NOMO-1 treated with dmso at 0.1 percent for 144 hours (cell line): Measurements from ENCODE around the gene EXOC3.

Source experiments
- DNase-seq: peaks from one replicate; lab custom pipeline; 2025; ENCODE audit not compliant: unreplicated experiment; lab: John Stamatoyannopoulos, UW

EXOC3 gene

DNA sequence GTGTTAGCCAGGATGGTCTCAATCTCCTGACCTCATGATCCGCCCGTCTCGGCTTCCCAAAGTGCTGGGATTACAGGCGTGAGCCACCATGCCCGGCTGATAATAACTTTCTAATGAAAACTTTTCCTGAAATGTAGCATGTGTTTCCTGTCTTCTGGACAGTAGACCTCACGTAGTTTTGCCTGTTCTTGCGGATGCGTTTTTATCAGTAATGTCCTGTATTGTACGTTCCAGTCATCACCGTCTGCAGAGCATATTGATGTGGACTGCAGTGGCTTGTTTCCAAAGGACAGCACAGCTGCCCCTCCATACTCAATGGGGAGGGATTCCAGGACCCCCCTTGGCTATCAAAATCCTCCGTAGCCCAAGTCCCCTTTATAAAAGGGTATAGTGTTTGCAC, 12.8 kb downstream of the EXOC3 start:
- no peak for DNase-seq

DNA sequence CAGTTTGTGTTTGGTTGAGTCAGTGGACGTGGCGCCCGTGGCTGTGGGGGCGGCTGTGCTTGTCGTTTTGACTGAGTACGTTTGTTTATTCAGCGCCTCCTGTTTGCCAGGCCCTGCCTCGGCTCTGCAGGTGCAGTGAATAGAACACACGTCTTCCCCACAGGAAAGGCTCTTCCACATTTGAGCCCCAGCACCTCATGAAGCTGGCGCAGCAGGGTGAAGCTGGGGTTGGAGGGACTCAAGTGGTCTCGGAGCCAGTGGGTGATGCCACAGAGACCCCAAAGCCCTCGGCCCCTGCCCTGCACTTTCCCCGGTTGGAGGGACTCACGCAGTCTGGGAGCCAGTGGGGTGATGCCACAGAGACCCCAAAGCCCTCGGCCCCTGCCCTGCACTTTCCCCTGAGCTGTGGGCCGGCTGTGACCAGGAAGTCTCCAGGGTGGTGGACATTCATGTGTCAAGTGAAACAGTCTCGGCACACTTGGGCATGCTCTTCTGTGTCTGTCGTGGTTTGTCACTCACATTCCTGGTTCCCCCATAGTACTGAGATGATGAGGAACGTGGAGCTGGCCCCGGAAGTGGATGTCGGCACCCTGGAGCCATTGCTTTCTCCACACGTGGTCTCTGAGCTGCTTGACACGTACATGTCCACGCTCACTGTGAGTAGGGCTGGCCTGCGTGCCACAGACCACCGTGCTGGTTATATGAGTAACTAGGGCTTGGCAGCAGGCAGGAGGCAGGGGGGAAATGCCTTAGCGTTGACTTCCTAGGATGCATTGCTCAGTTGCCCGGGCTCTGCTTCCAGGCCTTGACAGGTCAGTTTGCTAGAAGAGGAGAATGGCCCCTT, 13.6 kb downstream of the EXOC3 start:
- DNase-seq: no peak

DNA sequence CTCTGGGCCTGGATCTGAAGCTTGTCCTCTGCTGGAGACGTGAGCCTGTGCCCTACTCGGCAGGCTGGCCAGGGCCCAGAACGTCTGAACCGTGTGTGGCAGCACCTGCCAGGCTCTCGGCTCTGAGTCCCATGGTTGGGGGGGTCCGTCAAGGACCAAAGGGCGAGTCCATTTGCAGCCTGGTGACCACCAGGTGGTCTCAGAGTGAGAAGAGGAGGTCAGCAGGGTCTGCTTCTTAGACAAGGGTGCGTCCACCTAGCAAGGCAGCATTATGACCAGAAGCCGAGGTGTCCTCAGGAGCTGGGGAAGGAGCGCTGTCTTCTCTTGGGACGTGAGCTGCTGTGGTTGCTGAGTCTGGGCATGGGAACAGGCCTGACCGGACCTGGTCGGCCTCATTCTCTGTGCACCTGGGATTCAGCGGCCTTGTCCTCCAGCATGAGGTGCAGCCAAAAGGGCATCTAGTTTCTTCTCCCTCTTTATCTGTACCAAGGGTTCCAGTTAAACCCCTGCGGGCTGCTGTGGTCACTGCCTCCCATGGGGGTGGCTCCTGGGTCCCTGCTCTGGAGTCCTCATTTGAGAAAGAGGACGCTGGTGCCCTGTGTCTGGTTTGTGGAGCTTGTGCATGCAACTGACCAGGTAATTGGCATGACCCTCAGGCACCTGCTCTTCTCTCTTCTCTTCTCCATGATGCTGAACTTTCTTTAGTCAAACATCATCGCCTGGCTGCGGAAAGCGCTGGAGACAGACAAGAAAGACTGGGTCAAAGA, 14.4 kb downstream of the EXOC3 start:
- DNase-seq: no peak

DNA sequence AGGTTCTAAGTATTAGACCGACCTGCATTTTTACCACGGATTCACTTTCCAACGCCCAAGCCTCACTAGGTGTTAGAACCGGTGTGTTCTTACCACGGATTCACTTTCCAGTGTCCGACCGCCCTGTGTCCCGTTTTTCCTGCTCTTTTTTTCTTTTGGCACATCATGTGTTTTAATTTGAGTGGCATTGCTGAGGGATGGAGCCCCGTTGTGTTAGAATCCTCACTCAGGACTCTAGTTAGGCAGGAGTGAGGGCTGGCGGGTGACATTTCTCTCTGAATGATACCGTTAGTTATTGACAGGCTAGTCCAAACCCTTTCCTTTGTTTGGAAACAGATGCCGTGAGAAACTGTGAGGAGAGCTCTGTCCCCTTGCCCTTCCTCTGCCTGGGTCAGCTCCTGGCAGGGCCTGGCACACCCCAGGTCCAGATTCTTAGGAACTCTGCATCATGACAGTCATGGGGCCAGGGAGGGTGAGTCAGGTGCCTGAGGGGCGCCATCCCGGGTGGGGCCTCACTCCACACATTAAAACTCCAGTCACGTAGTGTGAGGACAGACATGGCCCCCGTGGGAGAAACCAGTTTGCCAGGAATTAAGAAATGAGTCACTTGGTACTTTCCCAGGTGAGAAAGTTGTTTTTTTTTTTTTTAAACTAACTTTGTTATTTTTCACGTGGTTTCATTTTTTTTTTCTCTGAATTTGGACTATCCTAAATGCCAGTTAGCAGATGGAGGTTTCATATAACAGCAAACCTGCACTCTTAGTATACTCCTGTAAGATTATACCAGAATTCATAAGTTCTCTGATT, 15.8 kb downstream of the EXOC3 start:
- DNase-seq: no peak

DNA sequence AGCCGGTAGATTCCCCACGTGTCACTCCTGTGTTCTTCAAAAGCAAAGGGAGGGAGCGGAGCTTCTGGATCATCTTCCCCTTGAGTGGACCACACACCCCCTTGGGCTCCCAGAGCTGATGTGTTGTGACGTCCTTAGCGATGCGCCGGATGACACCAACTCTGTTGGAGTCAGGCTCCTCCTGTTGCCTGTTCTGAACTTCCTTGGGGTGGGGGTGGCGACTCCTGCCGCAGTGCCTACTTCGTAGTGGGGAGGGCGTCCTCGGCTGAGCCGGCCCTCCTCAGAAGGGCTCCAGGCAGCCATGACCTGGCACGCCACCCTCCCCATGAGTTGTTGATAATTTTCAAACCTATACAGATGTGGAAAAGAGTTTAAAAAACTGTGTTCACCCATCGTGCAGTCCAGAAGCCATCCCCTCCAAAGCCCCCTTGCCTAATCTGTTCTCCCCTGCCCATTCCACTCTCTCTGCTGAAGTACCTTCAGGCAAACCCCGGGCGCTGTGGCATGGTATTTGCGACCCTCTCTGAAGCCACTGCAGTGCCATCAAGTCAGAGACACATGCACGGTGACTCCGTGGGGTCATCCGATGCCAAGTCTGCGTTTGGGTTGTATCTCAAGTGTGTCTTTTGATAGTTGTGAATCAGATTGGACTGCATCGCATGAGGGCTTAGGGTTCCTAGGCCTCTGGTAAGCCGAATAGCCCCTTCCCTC, 16.7 kb downstream of the EXOC3 start:
- no peak for DNase-seq

DNA sequence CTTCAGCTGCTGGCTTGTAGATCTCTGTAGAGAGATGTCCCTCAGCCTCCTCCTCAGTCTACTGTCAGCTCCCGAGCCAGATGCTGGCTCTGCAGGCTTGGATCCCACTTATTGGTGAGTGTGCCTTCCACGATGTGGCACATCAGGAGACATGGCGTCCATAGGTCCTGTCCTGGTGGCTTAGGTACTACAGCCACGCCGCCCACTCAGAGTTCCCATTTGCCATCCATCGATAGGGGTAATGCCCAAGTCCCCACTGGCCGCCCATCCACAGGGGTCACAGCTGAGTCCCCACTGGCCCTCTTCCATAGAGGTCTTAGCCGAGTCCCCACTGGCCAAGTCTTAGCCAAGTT, 17.3 kb downstream of the EXOC3 start:
- no peak for DNase-seq

DNA sequence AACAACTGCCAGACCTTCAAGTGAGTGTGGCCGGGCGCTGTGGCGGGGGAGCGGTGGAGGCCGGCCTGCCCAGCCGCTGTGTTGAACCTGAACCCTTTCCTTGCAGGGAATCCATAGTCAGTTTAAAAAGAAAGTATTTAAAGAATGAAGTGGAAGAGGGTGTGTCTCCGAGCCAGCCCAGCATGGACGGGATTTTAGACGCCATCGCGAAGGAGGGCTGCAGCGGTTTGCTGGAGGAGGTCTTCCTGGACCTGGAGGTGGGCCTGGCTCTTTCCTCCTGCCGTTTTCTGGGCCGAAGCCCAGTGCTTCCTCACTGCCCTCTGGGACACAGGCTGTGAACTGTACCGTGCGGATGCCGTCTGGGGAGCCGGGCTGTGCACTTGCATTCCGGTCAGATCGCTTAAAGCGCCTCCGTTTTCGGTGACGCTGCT, 19.1 kb downstream of the EXOC3 start:
- no peak for DNase-seq

DNA sequence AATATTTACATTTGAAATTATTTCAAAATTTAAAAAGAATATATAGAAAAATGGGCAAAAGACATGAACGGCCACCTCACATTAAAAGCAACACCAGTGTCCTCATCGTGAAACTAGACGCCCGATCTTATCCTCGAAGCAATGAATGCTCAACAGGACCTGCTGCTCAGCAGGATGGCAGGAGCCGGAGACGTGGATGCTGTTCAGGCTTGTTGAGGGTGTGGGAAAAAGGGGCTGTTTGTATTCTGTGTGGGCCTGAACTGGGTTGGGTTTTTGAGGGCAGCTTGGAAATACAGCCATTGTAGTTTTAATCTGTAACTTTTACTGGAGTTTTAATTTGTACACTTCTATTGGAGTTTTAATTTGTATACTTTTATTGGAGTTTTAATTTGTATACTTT, 20.3 kb downstream of the EXOC3 start:
- DNase-seq: no peak

DNA sequence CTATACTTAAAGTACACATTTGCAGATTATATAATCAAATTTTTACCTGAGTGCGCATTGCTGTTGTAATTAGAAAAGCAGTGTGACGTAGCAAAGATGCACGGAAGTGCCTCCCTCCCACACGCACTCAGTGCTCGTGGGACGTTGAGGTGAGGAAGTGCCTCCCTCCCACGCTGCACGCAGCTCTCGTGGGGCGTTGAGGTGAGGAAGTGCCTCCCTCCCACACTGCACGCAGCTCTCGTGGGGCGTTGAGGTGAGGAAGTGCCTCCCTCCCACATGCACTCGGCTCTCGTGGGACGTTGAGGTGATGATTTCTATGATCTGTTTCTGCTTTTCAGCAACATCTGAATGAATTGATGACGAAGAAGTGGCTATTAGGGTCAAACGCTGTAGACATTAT, 21.0 kb downstream of the EXOC3 start:
- no peak for DNase-seq

DNA sequence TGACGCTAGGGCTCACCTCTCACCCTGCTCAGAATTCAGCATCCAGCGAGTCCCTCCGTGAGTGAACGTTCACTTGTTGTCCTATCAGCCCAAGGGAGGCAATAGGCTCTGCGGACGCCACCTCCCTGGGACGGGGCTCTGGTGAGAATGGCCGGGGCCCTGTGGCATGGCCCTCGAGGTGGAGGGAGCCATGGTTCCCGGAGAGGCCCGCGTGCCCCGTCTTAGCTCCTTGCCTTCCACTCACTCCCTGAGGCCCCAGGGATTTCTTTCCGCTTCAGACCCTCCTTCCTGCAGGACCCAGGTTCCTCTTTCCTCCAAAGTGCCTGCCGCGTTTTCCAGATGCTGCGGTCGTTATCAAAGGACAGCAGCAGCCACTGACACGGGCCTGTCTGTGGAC, 21.5 kb downstream of the EXOC3 start:
- DNase-seq: no peak

DNA sequence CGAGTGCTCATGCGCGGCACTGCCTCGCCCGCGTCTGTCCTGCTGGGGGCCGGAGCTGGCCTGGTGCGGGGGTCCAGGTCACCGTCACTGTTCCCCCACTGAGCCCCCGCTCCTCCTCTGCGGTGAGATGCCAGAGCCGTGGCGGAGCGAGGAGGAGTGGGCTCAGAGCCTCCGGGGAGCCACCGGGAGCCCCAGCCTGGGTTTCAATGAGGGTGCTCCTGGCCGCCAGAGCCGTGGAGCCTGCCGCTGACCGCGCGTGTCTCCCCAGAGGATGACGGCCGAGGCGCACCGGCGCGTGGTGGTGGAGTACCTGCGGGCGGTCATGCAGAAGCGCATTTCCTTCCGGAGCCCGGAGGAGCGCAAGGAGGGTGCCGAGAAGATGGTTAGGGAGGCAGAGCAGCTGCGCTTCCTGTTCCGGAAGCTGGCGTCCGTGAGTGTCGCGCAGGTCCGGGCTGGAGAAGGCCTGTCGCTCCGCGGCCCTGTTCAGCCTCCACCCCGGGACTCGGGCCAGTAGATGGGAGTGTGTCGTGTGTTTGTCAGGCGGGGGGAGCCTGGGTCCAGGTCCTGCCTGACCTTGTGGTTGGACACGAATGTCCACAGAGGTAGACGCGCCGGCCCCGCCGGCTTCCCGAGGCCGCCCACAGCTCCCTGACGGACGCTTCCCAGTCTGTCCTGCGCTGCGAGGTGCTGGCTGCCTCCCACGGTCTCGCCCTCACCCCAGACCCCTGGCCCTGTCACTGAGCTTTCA, 22.0 kb downstream of the EXOC3 start:
- DNase-seq: no peak

DNA sequence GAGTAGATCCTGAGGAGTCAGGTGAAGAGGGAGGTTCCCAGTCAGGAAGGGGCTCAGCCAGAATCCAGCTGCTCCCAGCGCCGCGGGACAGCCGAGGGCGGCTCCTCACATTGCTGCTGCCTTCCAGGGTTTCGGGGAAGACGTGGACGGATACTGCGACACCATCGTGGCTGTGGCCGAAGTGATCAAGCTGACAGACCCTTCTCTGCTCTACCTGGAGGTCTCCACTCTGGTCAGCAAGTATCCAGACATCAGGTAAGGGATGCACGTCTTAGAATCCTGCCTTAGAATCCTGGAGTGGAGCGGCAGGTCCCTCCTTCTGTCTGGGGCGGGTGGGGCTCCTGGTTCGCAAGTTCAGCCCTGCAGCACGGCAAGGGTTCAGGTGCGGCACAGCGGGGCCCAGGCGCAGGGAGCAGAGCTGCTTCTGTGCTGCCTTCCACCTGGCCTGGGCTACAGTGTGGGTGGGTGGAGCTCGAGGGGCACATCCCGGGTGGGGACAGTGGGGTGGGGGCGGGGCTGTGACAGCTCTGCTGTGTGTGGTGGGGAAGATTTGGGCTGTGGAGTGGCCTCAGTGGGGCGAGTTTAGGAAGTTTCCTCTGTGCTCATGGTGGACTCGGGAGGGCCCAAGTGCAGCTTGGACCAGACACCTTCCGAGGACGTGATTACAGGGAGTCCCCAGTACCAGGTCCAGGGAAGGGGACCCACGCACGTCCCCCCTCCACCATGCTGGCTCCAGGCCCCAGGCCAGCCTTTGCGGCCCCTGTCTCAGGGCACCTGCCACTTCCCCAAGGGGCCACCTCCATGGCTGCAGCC, 22.8 kb downstream of the EXOC3 start:
- no peak for DNase-seq

DNA sequence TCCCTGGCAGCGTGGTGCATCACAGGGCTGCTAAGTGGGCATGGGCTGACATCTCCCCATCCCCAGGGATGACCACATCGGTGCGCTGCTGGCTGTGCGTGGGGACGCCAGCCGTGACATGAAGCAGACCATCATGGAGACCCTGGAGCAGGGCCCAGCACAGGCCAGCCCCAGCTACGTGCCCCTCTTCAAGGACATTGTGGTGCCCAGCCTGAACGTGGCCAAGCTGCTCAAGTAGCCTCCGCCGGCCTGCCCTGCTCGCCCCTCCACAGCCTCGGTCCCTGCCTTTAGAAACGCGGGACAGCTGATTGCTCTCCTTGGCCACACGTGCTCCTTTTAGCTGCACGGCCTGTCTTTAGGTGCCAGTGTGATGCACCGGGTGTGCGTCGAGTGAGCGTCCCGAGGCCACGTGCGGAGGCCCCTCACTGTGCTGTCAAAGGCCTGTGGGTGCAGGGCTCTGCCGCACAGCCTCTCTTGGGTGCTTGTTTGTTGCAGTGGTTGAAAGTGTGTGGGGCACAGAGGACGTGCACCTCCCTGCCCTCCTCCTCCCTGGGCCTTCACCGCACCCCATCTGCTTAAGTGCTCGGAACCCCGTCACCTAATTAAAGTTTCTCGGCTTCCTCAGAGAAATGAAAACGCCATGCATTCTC, 23.8 kb downstream of the EXOC3 start:
- DNase-seq: no peak

DNA sequence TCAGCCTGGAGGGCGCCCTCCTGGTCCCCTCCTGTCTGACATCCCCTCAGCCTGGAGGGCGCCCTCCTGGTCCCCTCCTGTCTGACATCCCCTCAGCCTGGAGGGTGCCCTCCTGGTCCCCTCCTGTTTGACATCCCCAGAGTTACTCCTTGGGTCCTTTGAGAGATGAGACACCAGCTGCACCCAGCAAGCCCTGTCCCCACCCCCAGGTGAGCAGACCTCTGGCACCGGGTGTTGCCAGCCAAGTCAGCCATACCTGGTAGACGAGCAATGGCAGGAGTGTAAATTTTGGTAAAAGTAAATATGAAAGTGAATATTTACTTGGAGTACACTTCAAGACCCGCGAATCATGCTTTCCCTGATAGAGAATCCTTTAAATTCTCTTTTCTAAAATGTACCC, 25.4 kb downstream of the EXOC3 start:
- no peak for DNase-seq

DNA sequence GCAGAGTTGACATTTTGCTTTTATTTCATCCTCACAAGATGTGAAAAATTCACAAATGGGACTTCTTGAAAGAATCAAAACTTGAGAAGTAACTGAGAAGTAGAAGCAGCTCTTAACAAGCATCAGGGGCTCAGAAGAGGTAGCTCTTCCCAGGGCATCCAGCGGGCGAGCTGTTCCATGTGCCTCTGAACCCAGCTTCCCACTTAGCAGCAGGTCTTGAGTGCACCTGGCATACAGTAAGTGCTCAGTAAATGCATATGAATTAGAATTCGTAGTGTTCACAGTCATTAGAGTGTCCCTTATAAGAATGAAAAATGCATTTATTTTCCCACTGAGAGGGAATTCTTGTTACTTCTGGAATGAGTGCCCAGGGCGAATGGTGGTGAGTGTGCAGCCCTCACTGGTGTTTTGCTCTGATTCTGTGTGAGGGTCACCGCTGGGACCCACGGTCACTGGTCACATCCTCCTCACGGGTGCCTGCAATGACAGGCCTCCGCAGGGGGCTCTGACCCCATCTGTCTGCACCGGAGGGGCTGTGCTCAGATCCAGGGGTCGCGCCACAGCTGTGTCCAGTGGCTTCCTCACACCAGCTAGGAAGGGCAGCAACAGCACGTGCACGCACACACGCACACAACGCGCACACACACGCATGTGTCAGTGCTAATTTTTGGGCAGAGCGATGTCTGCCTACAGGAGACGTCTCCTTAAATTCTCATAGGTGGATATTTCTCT, 26.9 kb downstream of the EXOC3 start:
- no peak for DNase-seq

DNA sequence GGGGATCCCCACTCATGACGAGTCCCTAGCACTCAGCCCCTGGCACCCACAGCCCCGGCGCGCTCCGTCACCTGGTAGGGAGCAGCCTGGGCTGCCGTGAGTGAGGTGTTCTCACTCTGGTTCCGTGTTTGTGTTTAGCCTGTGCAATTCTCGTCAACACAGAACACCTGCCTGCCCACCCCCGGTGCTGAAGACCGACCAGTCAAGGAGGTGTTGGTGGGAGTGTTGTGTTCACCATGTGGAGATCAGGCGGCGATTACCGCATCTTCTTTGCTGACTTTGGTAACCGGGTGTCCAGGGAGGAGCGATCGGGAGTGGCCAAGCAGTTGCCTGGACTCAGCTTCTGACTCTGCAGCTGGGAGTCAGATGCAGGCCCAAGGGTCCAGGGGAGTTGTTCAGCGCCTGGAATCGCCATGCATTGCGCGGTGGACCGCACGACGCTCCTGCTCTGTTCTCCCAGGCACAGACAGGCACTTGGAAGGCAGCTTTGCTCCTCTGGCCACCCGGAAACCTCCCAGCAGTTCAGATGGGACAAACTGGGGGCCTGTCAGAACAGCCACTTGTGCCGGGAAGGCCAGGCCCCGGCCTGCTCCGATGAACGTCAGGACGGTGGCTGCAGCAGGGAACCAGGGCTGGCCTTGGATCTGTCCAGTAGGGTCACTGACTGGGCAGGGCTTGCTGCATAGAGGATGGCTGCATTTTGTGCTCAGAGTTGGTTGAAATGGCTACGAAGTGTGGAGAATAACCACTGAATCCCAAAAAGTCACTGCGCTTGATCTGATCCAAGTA, 28.2 kb downstream of the EXOC3 start:
- DNase-seq: no peak

DNA sequence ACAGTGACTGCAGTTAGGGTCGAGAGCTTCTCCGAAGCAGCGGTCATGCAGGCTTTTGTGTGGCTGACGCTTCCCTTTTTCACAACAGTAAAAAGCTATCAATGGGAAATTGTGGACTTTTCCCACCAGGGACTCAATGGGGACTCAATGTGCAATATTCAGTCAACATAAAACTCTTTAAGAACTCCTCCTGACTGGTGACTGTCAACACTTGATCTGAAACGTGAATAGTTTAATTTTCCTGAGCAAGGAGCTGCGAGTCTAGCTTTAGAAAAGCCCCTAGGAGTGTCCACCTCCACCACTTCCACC, 28.7 kb downstream of the EXOC3 start:
- DNase-seq: peak; percentile 35
